GM12878 (cell line): Measurements from ENCODE around the gene ABI1. TPM values are rescaled to one million over a fixed set of nuclear protein-coding genes. Genes with fewer than 3 reads are reported as not detected.

Source experiments
- ATAC-seq: fragments of 200-7000 bp; cut with Tn5 transposase; 3 replicates; pipeline ENCODE4 v1.9.1; 2020; ENCODE audit warnings: mild to moderate bottlenecking, moderate library complexity
- BruUV-seq: library from RNA; stranded (reverse); fragments of 400-500 nt; replicated peaks from 2 replicates; lab custom pipeline; 2021; lab: Mats Ljungman, UMichigan
- CTCF ChIA-PET: fragments of 300-600 bp; sonication (Branson Sonifier 250); formaldehyde crosslinking; extraction: SDS; loops from one replicate; lab custom pipeline; 2021; ENCODE audit warnings: inconsistent platforms; lab: Yijun Ruan, JAX
- POLR2A ChIA-PET: fragments of 350-600 bp; formaldehyde crosslinking; extraction: SDS; loops from one replicate; lab custom pipeline; 2021; ENCODE audit warnings: inconsistent platforms; lab: Charles Lee
- RAD21 ChIA-PET: fragments of 300-600 bp; sonication (Branson Sonifier 250); formaldehyde crosslinking; loops from one replicate; lab custom pipeline; 2023; ENCODE audit warnings: antibody characterized with exemption; ENCODE audit not compliant: unreplicated experiment; lab: Charles Lee
- SMC1A ChIA-PET: fragments of 300-600 bp; sonication (Branson Sonifier 250); formaldehyde crosslinking; loops from one replicate; lab custom pipeline; 2023; ENCODE audit not compliant: unreplicated experiment, uncharacterized antibody; lab: Charles Lee
- DNase-seq: peaks from one replicate; pipeline ENCODE4 v3.0.0-alpha.2; 2011; ENCODE audit warnings: low read depth, low spot score
- FAIRE-seq: peaks from 3 replicates; lab custom pipeline; 2011; peaks lifted over from hg19 to GRCh38; lab: Jason Lieb, UNC
- H2AFZ ChIP-seq: 2 replicates; pipeline ENCODE4 v1.6.0; 2011; ENCODE audit warnings: low read depth, low read length, control low read depth; ENCODE audit not compliant: control insufficient read depth
- H3K27ac ChIP-seq: 2 replicates; pipeline ENCODE4 v1.5.1; 2011; ENCODE audit warnings: control low read depth; ENCODE audit not compliant: control insufficient read depth, insufficient read depth
- H3K27me3 ChIP-seq, 2 experiments: replicated peaks in 1 of 2; 2 replicates each; pipeline versions ENCODE4 v1.6.0 to v1.6.1; 2011; ENCODE audit warnings: low read length in 1 of 2; ENCODE audit not compliant: control insufficient read depth in 2 of 2, insufficient read depth in 2 of 2
- H3K36me3 ChIP-seq, 2 experiments: 2 replicates each; pipeline ENCODE4 v1.5.1; 2011; ENCODE audit warnings: low read length in 1 of 2; ENCODE audit not compliant: control insufficient read depth in 2 of 2, insufficient read depth in 2 of 2
- H3K4me1 ChIP-seq: 2 replicates; pipeline ENCODE4 v1.6.1; 2011; ENCODE audit warnings: mild to moderate bottlenecking, low read length, moderate library complexity, mixed read lengths; ENCODE audit not compliant: control insufficient read depth, insufficient read depth
- H3K4me2 ChIP-seq: 2 replicates; pipeline ENCODE4 v1.6.0; 2011; ENCODE audit warnings: control low read depth; ENCODE audit not compliant: control insufficient read depth, insufficient read depth
- H3K4me3 ChIP-seq: fragments of 200-600 bp; sonication (generic); 2 replicates; pipeline ENCODE4 v1.5.1; 2016
- H3K79me2 ChIP-seq: 2 replicates; pipeline ENCODE4 v1.6.0; 2011; ENCODE audit warnings: low read length; ENCODE audit not compliant: control insufficient read depth, insufficient read depth
- H3K9ac ChIP-seq: 2 replicates; pipeline ENCODE4 v1.8.0; 2011; ENCODE audit warnings: low read length, control low read depth, mixed read lengths; ENCODE audit not compliant: control insufficient read depth, insufficient read depth
- H3K9me3 ChIP-seq: replicated peaks from 3 replicates; pipeline ENCODE4 v1.5.1; 2011; ENCODE audit warnings: mild to moderate bottlenecking, low read length; ENCODE audit not compliant: control insufficient read depth, insufficient read depth
- H4K20me1 ChIP-seq: 2 replicates; pipeline ENCODE4 v1.6.0; 2011; ENCODE audit not compliant: control insufficient read depth, insufficient read depth
- BACH1 ChIP-seq: fragments of 450-650 bp; IDR thresholded peaks from 2 replicates; pipeline ENCODE4 v1.6.1; 2017; ENCODE audit warnings: mild to moderate bottlenecking, borderline replicate concordance
- MTA2 ChIP-seq: fragments of 450-650 bp; IDR thresholded peaks from 2 replicates; pipeline ENCODE4 v1.6.1; 2016; ENCODE audit warnings: low read depth, mild to moderate bottlenecking, moderate library complexity
- MXI1 ChIP-seq: fragments of 150-350 bp; IDR thresholded peaks from 2 replicates; pipeline ENCODE4 v1.6.1; 2011; ENCODE audit warnings: low read depth, mild to moderate bottlenecking, inconsistent platforms, low read length, improper control_type of control experiment
- NBN ChIP-seq: fragments of 450-650 bp; IDR thresholded peaks from 2 replicates; pipeline ENCODE4 v1.6.1; 2016
- NKRF ChIP-seq: fragments of 450-650 bp; conservative IDR thresholded peaks from 2 replicates; pipeline ENCODE4 v1.6.1; 2017; ENCODE audit warnings: mild to moderate bottlenecking, moderate library complexity
- RAD51 ChIP-seq: fragments of 450-650 bp; IDR thresholded peaks from 2 replicates; pipeline ENCODE4 v1.6.1; 2016; ENCODE audit warnings: moderate library complexity, mild to moderate bottlenecking, inconsistent platforms
- SKIL ChIP-seq: fragments of 450-650 bp; IDR thresholded peaks from 2 replicates; pipeline ENCODE4 v1.6.1; 2017; ENCODE audit warnings: mild to moderate bottlenecking, low read depth, inconsistent platforms; ENCODE audit not compliant: poor library complexity, severe bottlenecking
- SMARCA5 ChIP-seq: fragments of 450-650 bp; IDR thresholded peaks from 2 replicates; pipeline ENCODE4 v1.6.1; 2017; ENCODE audit warnings: mild to moderate bottlenecking
- WGBS: methylation state at CpG from one replicate; pipeline ENCODE4 v1.1.6; 2016; ENCODE audit warnings: low lambda C conversion rate; ENCODE audit not compliant: insufficient replicate concordance, insufficient coverage; ENCODE audit errors: missing lambda C conversion rate; 5-methylcytosine and 5-hydroxymethylcytosine counted together
- in situ Hi-C: fragments of 300-500 bp; cut with MboI; formaldehyde crosslinking; loops from 9 replicates; pipeline ENCODE4 v1.14.3; 2018; ENCODE audit warnings: mixed read lengths
- intact Hi-C: fragments of 100-400 bp; cut with micrococcal nuclease; formaldehyde crosslinking; loops from one replicate; pipeline ENCODE4 v1.14.2; 2022; ENCODE audit not compliant: unreplicated experiment
- polyA plus RNA-seq, 11 experiments: library from polyadenylated mRNA; depleted of rRNA in 4 of 11; unstranded in 6 of 11; stranded (reverse) in 5 of 11; fragments of >200 nt; fragmentation: Nextera tagmentation in 4 of 11; fragmentation: Illumina TruSeq in 1 of 11; extraction: Ambion mirVana in 4 of 11; extraction: Trizol in 1 of 11; gene quantifications; 1 replicate in 1 of 11; 2 replicates in 10 of 11; pipeline versions ENCODE4 v1.2.1 to v1.2.3, GENCODE V29; 2011 to 2016; ENCODE audit warnings: inconsistent platforms in 2 of 11, missing spikeins in 2 of 11, low read depth in 1 of 11
- total RNA-seq, 4 experiments: library from RNA; depleted of rRNA in 3 of 4; stranded (reverse); fragments of >200 nt in 3 of 4; fragmentation: Illumina TruSeq in 1 of 4; extraction: Trizol in 1 of 4; gene quantifications; 2 replicates each; pipeline versions ENCODE4 v1.2.1 to v1.2.3, GENCODE V29; 2013 to 2021

ABI1 gene
- total and polyA plus RNA-seq, 10 of the 15 experiments (the other 5 are each of a cell fraction or from before 2014, with no cell fraction given) = 31.2 to 73.2 (median 50.7) TPM

GRCh38 chr10:26755443-26755903 lies 105.3 kb downstream of the ABI1 start (continued):
- peak; percentile 54 for TF ChIP-seq MTA2
- TF ChIP-seq NKRF = no peak
- TF ChIP-seq MXI1 = no peak
- TF ChIP-seq, all 136 proteins: peak for 27

GRCh38 chr10:26746061-26746460 lies 114.7 kb downstream of the ABI1 start:
- Histone ChIP-seq H3K27me3 (no peaks in the 10 kb centered on the region), H3K27ac (no peak overlapping the region), H3K79me2 (peaks cover 3% of the 10 kb centered on the region), H3K4me2 (no peak overlapping the region), H3K36me3 (peaks cover 5 to 30% of the 10 kb centered on the region in 2 experiments), H3K4me1 (peaks cover 23% of the 10 kb centered on the region), H3K4me3 (no peak overlapping the region), H4K20me1 (no peaks in the 10 kb centered on the region), H3K9me3 (no peaks in the 10 kb centered on the region), H3K9ac (no peak overlapping the region), H2AFZ (no peak overlapping the region)
- in situ Hi-C loops (loop anchor here (10.0 kb wide), 1 partner anchor 109 kb away; no protein-coding TSS in a partner anchor), intact Hi-C loops (no loop called here)
- no TSS peak for BruUV-seq
- TF ChIP-seq BACH1 (no peak), NBN (no peak), SKIL (no peak), RAD51 (no peak), SMARCA5 (no peak)
- no peak for FAIRE-seq
- no peak for DNase-seq
- ChIA-PET SMC1A (interaction anchor here (0.6 to 1.9 kb wide), 7 partner anchors 9 to 491 kb away, joined by 3 to 8 read pairs (median 4); no protein-coding TSS in a partner anchor), RAD21 (interaction anchor here (0.8 to 1.4 kb wide), 3 partner anchors 9 to 94 kb away, joined by 3 to 4 read pairs (median 3); no protein-coding TSS in a partner anchor), CTCF (interaction anchor here (1.1 to 1.5 kb wide), 3 partner anchors 20 to 60 kb away, joined by 3 to 7 read pairs (median 4); no protein-coding TSS in a partner anchor), POLR2A (interaction anchor here (1.0 kb wide), 1 partner anchor 15 kb away, joined by 3 read pairs; no protein-coding TSS in a partner anchor)
- 70% methylated on average over 5 of the region's 5 CpGs for WGBS
- ATAC-seq = no peak
